Activated CD4-positive, alpha-beta T cell treated with anti-CD3 and anti-CD28 coated beads for 36 hours (primary cell): ENCODE results near the gene RASL10B. TPM values are rescaled to one million over a fixed set of nuclear protein-coding genes. Genes with fewer than 3 reads are reported as not detected.

Experiments
- ATAC-seq: fragments of 200-7000 bp; cut with Tn5 transposase; one replicate; pipeline ENCODE4 v1.10.0; 2021; ENCODE audit warnings: mild to moderate bottlenecking, moderate library complexity
- CTCF ChIA-PET: fragments of 350-600 bp; sonication (Branson Sonifier 250); formaldehyde crosslinking; loops from one replicate; lab custom pipeline; 2021; ENCODE audit warnings: antibody characterized with exemption; lab: Charles Lee
- POLR2A ChIA-PET: fragments of 350-600 bp; sonication (Branson Sonifier 250); formaldehyde crosslinking; loops from one replicate; lab custom pipeline; 2021; ENCODE audit warnings: antibody characterized with exemption, inconsistent platforms; lab: Charles Lee
- DNase-seq: peaks from one replicate; pipeline ENCODE4 v3.0.0-alpha.2; 2020
- H3K27ac Mint-ChIP-seq: one replicate; pipeline ENCODE4 v1.8.0; 2021; ENCODE audit warnings: mixed read lengths
- H3K27me3 Mint-ChIP-seq: one replicate; pipeline ENCODE4 v1.8.0; 2021; ENCODE audit warnings: mixed read lengths
- H3K36me3 Mint-ChIP-seq: one replicate; pipeline ENCODE4 v1.8.0; 2021; ENCODE audit warnings: low read depth, mixed read lengths
- H3K4me1 Mint-ChIP-seq: one replicate; pipeline ENCODE4 v1.8.0; 2021; ENCODE audit warnings: mixed read lengths
- H3K4me3 Mint-ChIP-seq: one replicate; pipeline ENCODE4 v1.8.0; 2021; ENCODE audit warnings: mild to moderate bottlenecking, moderate library complexity, mixed read lengths
- H3K9me3 Mint-ChIP-seq: one replicate; pipeline ENCODE4 v1.8.0; 2021; ENCODE audit warnings: low read depth, mixed read lengths
- intact Hi-C, 2 experiments: fragments of 100-400 bp; cut with DNase I in 1 of 2; cut with micrococcal nuclease in 1 of 2; formaldehyde crosslinking; loops; one replicate each; pipeline versions ENCODE4 v1.14.2 to v1.15.1; 2022 to 2024; cut with DNase I, micrococcal nuclease
- total RNA-seq, 2 experiments: library from RNA; stranded (reverse); gene quantifications; one replicate each; pipeline ENCODE4 v1.2.3, GENCODE V29; 2021

RASL10B gene
- total RNA-seq, 2 experiments from 2014 or later = 2.7 to 4.0 TPM

- H3K27me3 Mint-ChIP-seq = peaks cover 3% of the 10 kb centered on the region
- no peaks in the 10 kb centered on the region for H3K4me1 Mint-ChIP-seq
- no peaks in the 10 kb centered on the region for H3K36me3 Mint-ChIP-seq
- intact Hi-C loops = no loop called here
- DNase-seq = no peak
- no peak overlapping the region for H3K4me3 Mint-ChIP-seq
- ChIA-PET POLR2A (no interaction called here), CTCF (interaction anchor here (0.6 to 4.7 kb wide), 5 partner anchors 8 to 110 kb away, joined by 3 to 18 read pairs (median 3); no protein-coding TSS in a partner anchor)
- H3K9me3 Mint-ChIP-seq = no peaks in the 10 kb centered on the region
- no peak overlapping the region for H3K27ac Mint-ChIP-seq
- ATAC-seq = no peak
Observed at GRCh38 chr17:35775583-35775982, 44.1 kb downstream of the RASL10B start.

- no peaks in the 10 kb centered on the region for H3K36me3 Mint-ChIP-seq
- H3K27me3 Mint-ChIP-seq = peaks cover 3% of the 10 kb centered on the region
- intact Hi-C loops = no loop called here
- no peak overlapping the region for H3K4me3 Mint-ChIP-seq
- DNase-seq (no peak), ATAC-seq (no peak)
- no peak overlapping the region for H3K27ac Mint-ChIP-seq
- no peaks in the 10 kb centered on the region for H3K9me3 Mint-ChIP-seq
- ChIA-PET CTCF (interaction anchor here (4.7 kb wide), 1 partner anchor 15 kb away, joined by 18 read pairs; no protein-coding TSS in a partner anchor), POLR2A (no interaction called here)
- H3K4me1 Mint-ChIP-seq = no peaks in the 10 kb centered on the region
Observed at GRCh38 chr17:35778641-35779196, 47.3 kb downstream of the RASL10B start.

- POLR2A ChIA-PET = no interaction called here
- no peak for DNase-seq
- H3K4me1 Mint-ChIP-seq = no peaks in the 10 kb centered on the region
- intact Hi-C loops = no loop called here
- H3K27ac Mint-ChIP-seq = no peak overlapping the region
- peaks cover 3% of the 10 kb centered on the region for H3K27me3 Mint-ChIP-seq
- H3K36me3 Mint-ChIP-seq = no peaks in the 10 kb centered on the region
- CTCF ChIA-PET = interaction anchor here (0.6 to 2.7 kb wide), 5 partner anchors 11 to 34 kb away, joined by 3 to 14 read pairs (median 5); no protein-coding TSS in a partner anchor
- no peak for ATAC-seq
- no peaks in the 10 kb centered on the region for H3K9me3 Mint-ChIP-seq
- no peak overlapping the region for H3K4me3 Mint-ChIP-seq
Observed at GRCh38 chr17:35780950-35781349, 49.5 kb downstream of the RASL10B start.

- Mint-ChIP-seq H3K9me3 (no peaks in the 10 kb centered on the region), H3K27me3 (no peaks in the 10 kb centered on the region), H3K36me3 (no peaks in the 10 kb centered on the region), H3K4me1 (peaks cover 17% of the 10 kb centered on the region), H3K27ac (no peak overlapping the region), H3K4me3 (no peak overlapping the region)
- DNase-seq = no peak
- ChIA-PET POLR2A (interaction anchor here (0.5 kb wide), 1 partner anchor 588 kb away, joined by 5 read pairs; no protein-coding TSS in a partner anchor), CTCF (no interaction called here)
- intact Hi-C loops = no loop called here
- no peak for ATAC-seq
Observed at GRCh38 chr17:35784895-35785294, 53.5 kb downstream of the RASL10B start.

GRCh38 chr17:35786941-35787432 is 55.5 kb downstream of the RASL10B start:
- no peaks in the 10 kb centered on the region for H3K36me3 Mint-ChIP-seq
- ChIA-PET POLR2A (no interaction called here), CTCF (interaction anchor here (0.5 to 1.3 kb wide), 6 partner anchors 11 to 43 kb away, joined by 3 read pairs; no protein-coding TSS in a partner anchor)
- no peak overlapping the region for H3K4me3 Mint-ChIP-seq
- ATAC-seq (no peak), DNase-seq (no peak)
- no peaks in the 10 kb centered on the region for H3K9me3 Mint-ChIP-seq
- intact Hi-C loops = loop anchor here in 1 of 2 experiments (2.0 kb wide), 1 partner anchor 20 kb away; no protein-coding TSS in a partner anchor
- peaks cover under 1% of the 10 kb centered on the region for H3K27me3 Mint-ChIP-seq
- peaks cover 17% of the 10 kb centered on the region for H3K4me1 Mint-ChIP-seq
- H3K27ac Mint-ChIP-seq = no peak overlapping the region

- CTCF ChIA-PET = interaction anchor here (0.6 to 1.9 kb wide), 8 partner anchors 11 to 958 kb away, joined by 3 to 8 read pairs (median 4); no protein-coding TSS in a partner anchor
- Mint-ChIP-seq H3K4me1 (peaks cover 23% of the 10 kb centered on the region), H3K9me3 (no peaks in the 10 kb centered on the region), H3K27me3 (peaks cover 8% of the 10 kb centered on the region), H3K27ac (no peak overlapping the region), H3K4me3 (no peak overlapping the region), H3K36me3 (no peaks in the 10 kb centered on the region)
- DNase-seq (no peak), ATAC-seq (peak; percentile 71)
- intact Hi-C loops = no loop called here
- POLR2A ChIA-PET = no interaction called here
Observed at GRCh38 chr17:35788477-35789368, 57.3 kb downstream of the RASL10B start.

- no peak overlapping the region for H3K27ac Mint-ChIP-seq
- H3K27me3 Mint-ChIP-seq = peaks cover 16% of the 10 kb centered on the region
- H3K4me1 Mint-ChIP-seq = peaks cover 32% of the 10 kb centered on the region
- intact Hi-C loops = no loop called here
- no peaks in the 10 kb centered on the region for H3K9me3 Mint-ChIP-seq
- H3K4me3 Mint-ChIP-seq = no peak overlapping the region
- ChIA-PET CTCF (interaction anchor here (0.5 to 1.8 kb wide), 4 partner anchors 9 to 697 kb away, joined by 3 to 5 read pairs (median 4); no protein-coding TSS in a partner anchor), POLR2A (no interaction called here)
- no peaks in the 10 kb centered on the region for H3K36me3 Mint-ChIP-seq
- DNase-seq = no peak
- no peak for ATAC-seq
Observed at GRCh38 chr17:35790841-35791240, 59.4 kb downstream of the RASL10B start.

- CTCF ChIA-PET = interaction anchor here (0.7 to 7.8 kb wide), 7 partner anchors 10 to 233 kb away, joined by 3 to 46 read pairs (median 5); partner anchors contain the start of gene TAF15
- Mint-ChIP-seq H3K27me3 (peaks cover 22% of the 10 kb centered on the region), H3K27ac (no peak overlapping the region), H3K4me3 (no peak overlapping the region), H3K36me3 (no peaks in the 10 kb centered on the region), H3K9me3 (no peaks in the 10 kb centered on the region), H3K4me1 (peaks cover 36% of the 10 kb centered on the region)
- POLR2A ChIA-PET = no interaction called here
- intact Hi-C loops = no loop called here
- no peak for ATAC-seq
- DNase-seq = no peak
Observed at GRCh38 chr17:35791681-35792350, 60.4 kb downstream of the RASL10B start.

Other genes starting within 250 kb of the RASL10B start
- gene SLFN12L, start 194.0 kb upstream of the RASL10B start, total RNA-seq = 10 to 100 TPM; 23.3 to 23.7 TPM
- not detected for gene SLFN14, start 170.8 kb upstream of the RASL10B start, total RNA-seq
- gene PEX12, start 153.1 kb upstream of the RASL10B start, total RNA-seq = 1 to 10 TPM; 5.7 to 6.1 TPM
- gene AP2B1, start 144.3 kb upstream of the RASL10B start, total RNA-seq = 100 to 1,000 TPM; 166 to 184 TPM
- under 1 TPM in 1 of 2 experiments, not detected in 1; 0.07 TPM for gene GAS2L2, start 21.6 kb downstream of the RASL10B start, total RNA-seq
- not detected for gene C17orf50, start 29.2 kb downstream of the RASL10B start, total RNA-seq
- gene MMP28, start 64.0 kb downstream of the RASL10B start, total RNA-seq = under 1 TPM in 1 of 2 experiments, not detected in 1; 0.09 TPM
- gene TAF15, start 77.8 kb downstream of the RASL10B start, total RNA-seq = 100 to 1,000 TPM; 316 to 330 TPM
- under 1 TPM in 1 of 2 experiments, not detected in 1; 0.18 TPM for gene HEATR9, start 137.3 kb downstream of the RASL10B start, total RNA-seq
- 10 to 100 TPM; 33.1 to 50.4 TPM for gene CCL5, start 148.7 kb downstream of the RASL10B start, total RNA-seq
- 1 to 10 TPM; 4.4 to 6.5 TPM for gene RDM1, start 199.1 kb downstream of the RASL10B start, total RNA-seq
- not detected for gene LYZL6, start 212.1 kb downstream of the RASL10B start, total RNA-seq
- not detected for gene CCL16, start 249.9 kb downstream of the RASL10B start, total RNA-seq